Neuronal stem cell (in vitro differentiated cells): ENCODE data around the gene PPP3R1.

Source experiments
- DNase-seq: peaks from one replicate; pipeline ENCODE4 v3.0.0-alpha.2; 2013; ENCODE audit warnings: low spot score
- H2AFZ ChIP-seq: one replicate; pipeline ENCODE4 v1.6.1; 2013; ENCODE audit warnings: mild to moderate bottlenecking, low read length, inconsistent platforms
- H2AK5ac ChIP-seq: 2 replicates; pipeline ENCODE4 v1.6.1; 2013; ENCODE audit warnings: low read depth, mild to moderate bottlenecking, inconsistent platforms, low read length, moderate library complexity, mixed read lengths
- H2BK120ac ChIP-seq: 2 replicates; pipeline ENCODE4 v1.6.1; 2013; ENCODE audit warnings: low read depth, mild to moderate bottlenecking, inconsistent platforms, low read length, moderate library complexity, mixed read lengths
- H2BK12ac ChIP-seq: one replicate; pipeline ENCODE4 v1.6.1; 2013; ENCODE audit warnings: low read length, inconsistent platforms
- H2BK15ac ChIP-seq: 2 replicates; pipeline ENCODE4 v1.6.1; 2013; ENCODE audit warnings: mild to moderate bottlenecking, low read length, inconsistent platforms, mixed read lengths
- H2BK5ac ChIP-seq: one replicate; pipeline ENCODE4 v1.6.1; 2013; ENCODE audit warnings: inconsistent platforms, mild to moderate bottlenecking, low read length, moderate library complexity
- H3K14ac ChIP-seq: one replicate; pipeline ENCODE4 v1.6.1; 2013; ENCODE audit warnings: low read length, inconsistent platforms
- H3K18ac ChIP-seq: 2 replicates; pipeline ENCODE4 v1.6.1; 2013; ENCODE audit warnings: low read length, inconsistent platforms
- H3K23ac ChIP-seq: 2 replicates; pipeline ENCODE4 v1.6.1; 2013; ENCODE audit warnings: low read depth, mild to moderate bottlenecking, mixed read lengths, low read length, inconsistent platforms; ENCODE audit not compliant: poor library complexity
- H3K27ac ChIP-seq: replicated peaks from 3 replicates; pipeline ENCODE4 v1.5.1; 2013; ENCODE audit warnings: low read length, inconsistent platforms
- H3K27me3 ChIP-seq, 3 experiments: 2 replicates each; pipeline ENCODE4 v1.6.1; 2013; ENCODE audit warnings: low read length in 3 of 3, mild to moderate bottlenecking in 2 of 3, inconsistent platforms in 1 of 3, low read depth in 1 of 3, mixed read lengths in 1 of 3, moderate library complexity in 1 of 3; ENCODE audit not compliant: control insufficient read depth in 3 of 3, insufficient read depth in 3 of 3
- H3K36me3 ChIP-seq, 2 donors: replicated peaks in 1 of 2; 2 replicates each; pipeline ENCODE4 v1.6.1; 2013; ENCODE audit warnings: low read length in 2 of 2; ENCODE audit not compliant: control insufficient read depth in 2 of 2, insufficient read depth in 2 of 2
- H3K4ac ChIP-seq: 2 replicates; pipeline ENCODE4 v1.6.1; 2013; ENCODE audit warnings: inconsistent platforms, mild to moderate bottlenecking, low read length, moderate library complexity
- H3K4me1 ChIP-seq, 2 donors: 1 replicate in 1 of 2; 2 replicates in 1 of 2; pipeline ENCODE4 v1.6.1; 2013; ENCODE audit warnings: low read length in 2 of 2, low read depth in 1 of 2; ENCODE audit not compliant: control insufficient read depth in 2 of 2, insufficient read depth in 1 of 2
- H3K4me2 ChIP-seq: one replicate; pipeline ENCODE4 v1.6.1; 2013; ENCODE audit warnings: mild to moderate bottlenecking, low read length, inconsistent platforms; ENCODE audit not compliant: insufficient read depth, poor library complexity, severe bottlenecking
- H3K4me3 ChIP-seq, 2 donors: 2 replicates each; pipeline ENCODE4 v1.5.1; 2013; ENCODE audit warnings: low read length in 2 of 2, mild to moderate bottlenecking in 2 of 2, inconsistent platforms in 1 of 2, moderate library complexity in 1 of 2
- H3K79me1 ChIP-seq: one replicate; pipeline ENCODE4 v1.6.1; 2013; ENCODE audit warnings: low read depth, mild to moderate bottlenecking, inconsistent platforms, low read length, moderate library complexity
- H3K9ac ChIP-seq: one replicate; pipeline ENCODE4 v1.6.1; 2013; ENCODE audit warnings: mild to moderate bottlenecking, low read depth, low read length, inconsistent platforms; ENCODE audit not compliant: poor library complexity
- H3K9me3 ChIP-seq, 2 donors: replicated peaks in 1 of 2; 2 replicates each; pipeline versions ENCODE3 to v1.6.1; 2013; ENCODE audit warnings: low read length in 2 of 2, mild to moderate bottlenecking in 2 of 2, inconsistent platforms in 1 of 2, low read depth in 1 of 2, mixed read lengths in 1 of 2, moderate library complexity in 1 of 2; ENCODE audit not compliant: control insufficient read depth in 2 of 2, insufficient read depth in 1 of 2
- H4K8ac ChIP-seq: one replicate; pipeline ENCODE4 v1.6.1; 2013; ENCODE audit warnings: low read depth, mild to moderate bottlenecking, inconsistent platforms, low read length, moderate library complexity
- H4K91ac ChIP-seq: one replicate; pipeline ENCODE4 v1.6.1; 2013; ENCODE audit warnings: low read length, low read depth, mild to moderate bottlenecking, inconsistent platforms; ENCODE audit not compliant: poor library complexity
- WGBS, 2 donors: extraction: QIAGEN DNeasy Blood & Tissue Kit; methylation state at CpG; one replicate each; pipeline ENCODE4 v1.1.7; 2013; ENCODE audit warnings: missing lambda C conversion rate in 2 of 2, mixed read lengths in 1 of 2; ENCODE audit not compliant: insufficient read length in 2 of 2, insufficient replicate concordance in 1 of 2; ENCODE audit errors: extremely low coverage in 2 of 2; 5-methylcytosine and 5-hydroxymethylcytosine counted together

PPP3R1 gene

DNA sequence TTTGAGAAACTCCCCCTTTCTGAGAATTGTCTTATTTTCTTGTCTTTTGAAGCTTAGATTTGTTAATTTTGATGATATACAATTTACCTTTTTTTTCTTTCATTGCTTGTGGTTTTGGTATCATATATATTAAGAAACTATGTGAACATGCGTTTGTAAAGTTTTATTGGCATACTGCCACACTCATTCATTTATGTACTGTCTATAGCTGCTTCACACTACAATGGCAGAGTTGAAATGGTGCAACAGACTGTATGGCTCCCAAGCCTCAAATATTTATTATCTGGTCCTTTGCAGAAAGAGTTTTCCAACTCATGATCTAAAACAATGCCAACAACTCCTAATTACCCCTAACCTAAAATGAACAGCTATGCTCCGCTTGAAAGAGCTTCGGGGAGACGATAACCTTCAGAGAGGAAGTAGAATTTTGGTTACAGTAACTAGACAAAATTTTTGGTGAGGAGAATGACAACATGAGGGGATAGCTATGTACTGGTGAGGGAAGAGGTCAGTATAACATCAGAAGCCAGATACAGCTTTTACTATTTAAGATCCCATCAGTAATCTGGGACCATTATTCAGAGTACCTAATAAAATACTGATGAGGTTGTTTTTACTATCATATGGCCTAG is 16.1 kb downstream of the PPP3R1 start:
- no CpG with 5 or more reads among the region's 4 CpGs for WGBS, 2 donors
- H2AFZ ChIP-seq, result no peak overlapping the region
- H3K27ac ChIP-seq, result no peak overlapping the region

DNA sequence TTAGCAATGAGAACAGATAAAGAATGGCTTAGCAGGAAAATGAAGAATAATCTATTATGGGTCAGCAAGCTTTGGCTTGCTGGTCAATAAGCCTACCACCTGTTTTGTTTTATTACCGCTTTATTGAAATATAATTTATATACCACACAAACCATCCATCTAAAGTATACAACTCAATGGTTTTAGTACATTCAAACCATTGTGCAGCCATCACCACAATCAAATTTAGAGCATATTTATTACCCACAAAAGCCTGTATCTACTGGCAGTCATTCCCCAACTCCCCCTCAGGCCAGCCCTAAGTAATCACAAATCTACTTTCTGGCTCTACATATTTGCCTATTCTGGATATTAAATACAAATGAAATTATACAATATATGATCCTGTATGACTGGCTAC is 17.2 kb downstream of the PPP3R1 start:
- H3K4me3 ChIP-seq, result no peak overlapping the region
- H2BK12ac ChIP-seq, result no peak overlapping the region
- H3K4me1 ChIP-seq, result peaks cover 0 to 3% of the 10 kb centered on the region in 2 donors
- no peak overlapping the region for H3K14ac ChIP-seq
- no peaks in the 10 kb centered on the region for H3K9me3 ChIP-seq
- no peak overlapping the region for H3K4me2 ChIP-seq
- peaks cover 3% of the 10 kb centered on the region for H3K79me1 ChIP-seq
- no peak overlapping the region for H2BK120ac ChIP-seq
- no peak overlapping the region for H3K4ac ChIP-seq
- no peak overlapping the region for H4K91ac ChIP-seq
- no peak overlapping the region for H4K8ac ChIP-seq
- no peak overlapping the region for H3K23ac ChIP-seq
- H2BK15ac ChIP-seq, result no peak overlapping the region
- no CpG with 5 or more reads among the region's 1 CpG for WGBS, 2 donors
- no peak overlapping the region for H3K9ac ChIP-seq
- no peak overlapping the region for H2AK5ac ChIP-seq
- no peak for DNase-seq
- no peaks in the 10 kb centered on the region for H3K27me3 ChIP-seq
- H3K36me3 ChIP-seq, result peaks cover 0 to 17% of the 10 kb centered on the region in 2 donors
- no peak overlapping the region for H2AFZ ChIP-seq
- no peak overlapping the region for H3K27ac ChIP-seq
- H2BK5ac ChIP-seq, result no peak overlapping the region
- H3K18ac ChIP-seq, result no peak overlapping the region

More for the DNA sequence above, 16.1 kb downstream of the PPP3R1 start:
- Histone ChIP-seq H3K9ac (no peak overlapping the region), H3K9me3 (no peaks in the 10 kb centered on the region), H2BK12ac (no peak overlapping the region), H4K8ac (no peak overlapping the region), H3K4me1 (peaks cover 0 to 3% of the 10 kb centered on the region in 2 donors), H3K79me1 (peaks cover 3% of the 10 kb centered on the region), H3K27me3 (no peaks in the 10 kb centered on the region), H3K4me3 (no peak overlapping the region), H2AK5ac (no peak overlapping the region), H3K36me3 (peaks cover 0 to 21% of the 10 kb centered on the region in 2 donors), H4K91ac (no peak overlapping the region), H3K4me2 (no peak overlapping the region), H2BK5ac (no peak overlapping the region), H3K4ac (no peak overlapping the region), H2BK15ac (no peak overlapping the region), H3K18ac (no peak overlapping the region), H3K14ac (no peak overlapping the region), H3K23ac (no peak overlapping the region), H2BK120ac (no peak overlapping the region)
- DNase-seq, result no peak

DNA sequence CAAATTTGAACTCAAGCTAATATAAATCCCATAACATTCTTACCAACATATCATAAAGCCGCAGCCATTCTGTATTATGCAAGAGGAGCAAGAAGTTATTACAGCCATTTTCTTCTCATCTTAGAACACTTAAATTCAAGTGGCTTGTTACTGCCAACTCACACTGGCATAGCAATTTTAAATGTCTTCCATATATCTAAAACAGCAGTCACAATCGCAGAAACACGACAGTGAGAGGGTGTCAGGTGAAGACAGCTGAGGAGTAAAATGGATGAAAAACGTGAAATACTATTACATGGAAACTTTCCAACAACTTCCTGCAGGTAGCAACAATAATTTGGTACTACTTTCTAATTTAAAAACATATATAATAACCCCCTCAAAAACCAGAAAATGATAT is 17.9 kb downstream of the PPP3R1 start:
- no peak overlapping the region for H2AK5ac ChIP-seq
- H3K27ac ChIP-seq, result no peak overlapping the region
- no peak overlapping the region for H4K8ac ChIP-seq
- H3K79me1 ChIP-seq, result peaks cover 3% of the 10 kb centered on the region
- H2BK5ac ChIP-seq, result no peak overlapping the region
- H3K27me3 ChIP-seq, result no peaks in the 10 kb centered on the region
- no peak overlapping the region for H3K9ac ChIP-seq
- H3K23ac ChIP-seq, result no peak overlapping the region
- H2AFZ ChIP-seq, result no peak overlapping the region
- DNase-seq, result no peak
- peaks cover 0 to 11% of the 10 kb centered on the region in 2 donors for H3K36me3 ChIP-seq
- peaks cover 0 to 3% of the 10 kb centered on the region in 2 donors for H3K4me1 ChIP-seq
- no CpG with 5 or more reads among the region's 4 CpGs for WGBS, 2 donors
- H2BK15ac ChIP-seq, result no peak overlapping the region
- no peak overlapping the region for H3K4me2 ChIP-seq
- H3K4ac ChIP-seq, result no peak overlapping the region
- no peak overlapping the region for H3K14ac ChIP-seq
- no peak overlapping the region for H2BK12ac ChIP-seq
- H3K9me3 ChIP-seq, result no peaks in the 10 kb centered on the region
- no peak overlapping the region for H2BK120ac ChIP-seq
- no peak overlapping the region for H4K91ac ChIP-seq
- H3K18ac ChIP-seq, result no peak overlapping the region
- H3K4me3 ChIP-seq, result no peak overlapping the region

DNA sequence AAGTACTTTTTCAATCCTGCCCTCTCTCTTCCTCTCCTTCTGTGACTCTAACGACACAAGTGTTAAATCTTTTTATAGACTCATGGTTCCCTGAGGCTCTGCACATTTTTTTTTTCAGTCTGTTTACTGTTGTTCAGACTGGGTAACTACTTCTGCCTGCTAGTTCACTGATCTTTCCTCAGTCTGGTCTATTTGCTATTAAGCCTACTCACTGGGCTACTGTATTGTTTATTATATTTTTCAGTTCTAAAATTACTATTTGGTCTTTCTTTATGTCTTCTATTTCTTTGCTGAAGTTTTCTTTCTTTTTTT is 21.3 kb downstream of the PPP3R1 start:
- H3K9me3 ChIP-seq, result no peaks in the 10 kb centered on the region
- H3K4me1 ChIP-seq, result no peaks in the 10 kb centered on the region
- no peak overlapping the region for H3K4me2 ChIP-seq
- no peak overlapping the region for H3K9ac ChIP-seq
- H2BK12ac ChIP-seq, result no peak overlapping the region
- no peak overlapping the region for H3K27ac ChIP-seq
- H3K36me3 ChIP-seq, result peaks cover 0 to 7% of the 10 kb centered on the region in 2 donors
- no peak overlapping the region for H2BK5ac ChIP-seq
- no peak overlapping the region for H3K14ac ChIP-seq
- no peaks in the 10 kb centered on the region for H3K27me3 ChIP-seq
- no peak overlapping the region for H3K4ac ChIP-seq
- no peak overlapping the region for H3K18ac ChIP-seq
- no peaks in the 10 kb centered on the region for H3K79me1 ChIP-seq
- no peak overlapping the region for H2BK120ac ChIP-seq
- H3K23ac ChIP-seq, result no peak overlapping the region
- H3K4me3 ChIP-seq, result no peak overlapping the region
- no peak overlapping the region for H4K8ac ChIP-seq
- H2BK15ac ChIP-seq, result no peak overlapping the region
- H2AK5ac ChIP-seq, result no peak overlapping the region
- no peak overlapping the region for H4K91ac ChIP-seq
- WGBS, 2 donors, result no CpG with 5 or more reads among the region's 1 CpG
- H2AFZ ChIP-seq, result no peak overlapping the region
- no peak for DNase-seq
